ENCODE data around the gene CLCN3. TPM values are rescaled to one million over a fixed set of nuclear protein-coding genes. Genes with fewer than 3 reads are reported as not detected.

Gene CLCN3
- total and polyA plus RNA-seq, 9 of the 15 experiments (the other 6 are each of a cell fraction or from before 2014, with no cell fraction given): 12.7 to 60.6 (median 38.5) TPM

DNA sequence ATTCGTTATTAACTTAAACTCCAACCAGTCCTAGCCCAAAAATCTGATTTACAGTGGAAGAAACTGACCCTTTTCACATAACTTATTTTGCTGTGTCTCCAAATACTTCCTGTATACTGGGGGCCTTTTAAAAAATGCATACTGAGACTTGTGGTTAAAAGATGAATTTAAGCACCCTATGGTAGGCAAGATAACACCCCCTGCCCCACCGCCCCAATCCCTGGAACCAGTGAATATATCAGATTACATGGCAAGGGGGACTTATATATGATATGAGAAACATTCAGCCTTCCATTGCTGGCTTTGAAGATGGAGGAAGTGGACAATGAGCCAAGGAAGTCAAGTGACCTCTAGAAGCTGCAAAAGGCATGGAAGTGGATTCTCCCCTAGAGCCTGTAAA, 3.1 kb upstream of the CLCN3 start (continued):
- TF ChIP-seq, protein P1, sequence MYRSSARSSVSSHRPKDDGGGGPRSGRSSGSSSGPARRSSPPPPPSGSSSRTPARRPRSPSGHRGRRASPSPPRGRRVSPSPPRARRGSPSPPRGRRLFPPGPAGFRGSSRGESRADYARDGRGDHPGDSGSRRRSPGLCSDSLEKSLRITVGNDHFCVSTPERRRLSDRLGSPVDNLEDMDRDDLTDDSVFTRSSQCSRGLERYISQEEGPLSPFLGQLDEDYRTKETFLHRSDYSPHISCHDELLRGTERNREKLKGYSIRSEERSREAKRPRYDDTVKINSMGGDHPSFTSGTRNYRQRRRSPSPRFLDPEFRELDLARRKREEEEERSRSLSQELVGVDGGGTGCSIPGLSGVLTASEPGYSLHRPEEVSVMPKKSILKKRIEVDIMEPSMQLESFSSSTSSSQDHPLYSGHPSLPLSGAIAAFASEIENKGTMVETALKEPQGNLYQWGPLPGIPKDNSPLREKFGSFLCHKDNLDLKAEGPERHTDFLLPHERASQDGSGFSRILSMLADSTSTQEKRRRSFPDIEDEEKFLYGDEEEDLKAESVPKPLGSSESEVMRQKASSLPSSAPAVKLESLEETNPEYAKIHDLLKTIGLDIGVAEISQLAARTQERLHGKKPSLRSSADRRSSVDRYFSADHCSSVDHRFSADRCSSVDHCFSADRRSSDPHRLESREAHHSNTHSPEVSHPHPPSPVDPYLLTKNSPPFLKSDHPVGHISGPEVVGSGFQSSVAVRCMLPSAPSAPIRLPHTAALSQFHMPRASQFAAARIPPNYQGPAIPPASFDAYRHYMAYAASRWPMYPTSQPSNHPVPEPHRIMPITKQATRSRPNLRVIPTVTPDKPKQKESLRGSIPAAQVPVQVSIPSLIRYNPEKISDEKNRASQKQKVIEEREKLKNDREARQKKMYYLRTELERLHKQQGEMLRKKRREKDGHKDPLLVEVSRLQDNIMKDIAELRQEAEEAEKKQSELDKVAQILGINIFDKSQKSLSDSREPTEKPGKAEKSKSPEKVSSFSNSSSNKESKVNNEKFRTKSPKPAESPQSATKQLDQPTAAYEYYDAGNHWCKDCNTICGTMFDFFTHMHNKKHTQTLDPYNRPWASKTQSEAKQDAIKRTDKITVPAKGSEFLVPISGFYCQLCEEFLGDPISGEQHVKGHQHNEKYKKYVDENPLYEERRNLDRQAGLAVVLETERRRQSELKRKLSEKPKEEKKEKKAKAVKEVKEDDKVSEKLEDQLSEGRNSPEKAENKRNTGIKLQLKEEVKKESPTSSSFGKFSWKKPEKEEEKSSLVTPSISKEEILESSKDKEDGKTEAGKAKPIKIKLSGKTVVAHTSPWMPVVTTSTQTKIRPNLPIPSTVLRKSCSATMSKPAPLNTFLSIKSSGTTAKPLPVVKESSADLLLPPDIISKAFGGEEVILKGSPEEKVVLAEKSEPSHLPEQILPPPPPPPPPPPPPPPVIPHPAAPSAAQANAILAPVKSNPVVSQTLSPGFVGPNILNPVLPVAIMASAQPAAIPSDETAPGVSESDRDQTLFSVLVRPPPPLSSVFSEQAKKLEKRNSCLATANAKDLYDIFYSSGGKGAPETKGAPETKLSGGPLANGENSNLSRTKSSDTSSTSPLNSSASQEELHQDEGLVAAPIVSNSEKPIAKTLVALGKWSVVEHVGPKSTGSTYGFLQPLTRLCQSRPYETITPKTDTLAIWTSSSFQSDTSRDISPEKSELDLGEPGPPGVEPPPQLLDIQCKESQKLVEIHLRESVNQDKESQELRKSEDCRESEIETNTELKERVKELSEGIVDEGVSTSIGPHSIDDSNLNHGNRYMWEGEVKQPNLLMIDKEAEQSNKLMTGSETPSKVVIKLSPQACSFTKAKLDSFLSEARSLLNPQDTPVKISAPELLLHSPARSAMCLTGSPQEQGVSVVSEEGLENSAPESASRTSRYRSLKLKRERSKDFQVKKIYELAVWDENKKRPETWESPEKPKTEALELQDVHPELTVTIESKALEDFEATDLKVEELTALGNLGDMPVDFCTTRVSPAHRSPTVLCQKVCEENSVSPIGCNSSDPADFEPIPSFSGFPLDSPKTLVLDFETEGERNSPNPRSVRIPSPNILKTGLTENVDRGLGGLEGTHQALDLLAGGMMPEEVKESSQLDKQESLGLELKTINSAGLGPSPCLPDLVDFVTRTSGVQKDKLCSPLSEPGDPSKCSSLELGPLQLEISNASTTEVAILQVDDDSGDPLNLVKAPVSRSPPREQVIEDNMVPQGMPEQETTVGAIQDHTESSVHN (IDR thresholded peaks at IDR 0.05; ENCODE audit: borderline replicate concordance in 1 of 2, low read depth in 1 of 2): no peak
- TF ChIP-seq ZNF146 (CRISPR knock-in tag; IDR thresholded peaks at IDR 0.05; ENCODE audit: unreplicated experiment) (no peak), FOXJ3 (CRISPR knock-in tag; IDR thresholded peaks at IDR 0.05) (no peak), EP300 (IDR thresholded peaks at IDR 0.05; ENCODE audit: low read length) (peak; percentile 42; the same call in 1 of the 2 replicates), THRAP3 (IDR thresholded peaks at IDR 0.05; ENCODE audit: borderline replicate concordance) (no peak), PCBP2 (IDR thresholded peaks at IDR 0.05; ENCODE audit: low read depth, low read length, poor library complexity, severe bottlenecking) (no peak), RBM39 (optimal IDR thresholded peaks at IDR 0.05; ENCODE audit: low read depth, low read length) (no peak), PPARD (CRISPR knock-in tag; IDR thresholded peaks at IDR 0.05) (no peak), RBBP5 (IDR thresholded peaks at IDR 0.05; ENCODE audit: borderline replicate concordance, insufficient read depth, low read length, poor library complexity, severe bottlenecking) (no peak)
- TF ChIP-seq, protein P2, sequence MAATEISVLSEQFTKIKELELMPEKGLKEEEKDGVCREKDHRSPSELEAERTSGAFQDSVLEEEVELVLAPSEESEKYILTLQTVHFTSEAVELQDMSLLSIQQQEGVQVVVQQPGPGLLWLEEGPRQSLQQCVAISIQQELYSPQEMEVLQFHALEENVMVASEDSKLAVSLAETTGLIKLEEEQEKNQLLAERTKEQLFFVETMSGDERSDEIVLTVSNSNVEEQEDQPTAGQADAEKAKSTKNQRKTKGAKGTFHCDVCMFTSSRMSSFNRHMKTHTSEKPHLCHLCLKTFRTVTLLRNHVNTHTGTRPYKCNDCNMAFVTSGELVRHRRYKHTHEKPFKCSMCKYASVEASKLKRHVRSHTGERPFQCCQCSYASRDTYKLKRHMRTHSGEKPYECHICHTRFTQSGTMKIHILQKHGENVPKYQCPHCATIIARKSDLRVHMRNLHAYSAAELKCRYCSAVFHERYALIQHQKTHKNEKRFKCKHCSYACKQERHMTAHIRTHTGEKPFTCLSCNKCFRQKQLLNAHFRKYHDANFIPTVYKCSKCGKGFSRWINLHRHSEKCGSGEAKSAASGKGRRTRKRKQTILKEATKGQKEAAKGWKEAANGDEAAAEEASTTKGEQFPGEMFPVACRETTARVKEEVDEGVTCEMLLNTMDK (IDR thresholded peaks at IDR 0.05; ENCODE audit: borderline replicate concordance, insufficient read depth, low read depth, low read length, poor library complexity, severe bottlenecking): no peak
- TF ChIP-seq, protein P3, sequence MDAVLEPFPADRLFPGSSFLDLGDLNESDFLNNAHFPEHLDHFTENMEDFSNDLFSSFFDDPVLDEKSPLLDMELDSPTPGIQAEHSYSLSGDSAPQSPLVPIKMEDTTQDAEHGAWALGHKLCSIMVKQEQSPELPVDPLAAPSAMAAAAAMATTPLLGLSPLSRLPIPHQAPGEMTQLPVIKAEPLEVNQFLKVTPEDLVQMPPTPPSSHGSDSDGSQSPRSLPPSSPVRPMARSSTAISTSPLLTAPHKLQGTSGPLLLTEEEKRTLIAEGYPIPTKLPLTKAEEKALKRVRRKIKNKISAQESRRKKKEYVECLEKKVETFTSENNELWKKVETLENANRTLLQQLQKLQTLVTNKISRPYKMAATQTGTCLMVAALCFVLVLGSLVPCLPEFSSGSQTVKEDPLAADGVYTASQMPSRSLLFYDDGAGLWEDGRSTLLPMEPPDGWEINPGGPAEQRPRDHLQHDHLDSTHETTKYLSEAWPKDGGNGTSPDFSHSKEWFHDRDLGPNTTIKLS (IDR thresholded peaks at IDR 0.05; ENCODE audit: borderline replicate concordance, low read depth): no peak
- TF ChIP-seq, protein P4, sequence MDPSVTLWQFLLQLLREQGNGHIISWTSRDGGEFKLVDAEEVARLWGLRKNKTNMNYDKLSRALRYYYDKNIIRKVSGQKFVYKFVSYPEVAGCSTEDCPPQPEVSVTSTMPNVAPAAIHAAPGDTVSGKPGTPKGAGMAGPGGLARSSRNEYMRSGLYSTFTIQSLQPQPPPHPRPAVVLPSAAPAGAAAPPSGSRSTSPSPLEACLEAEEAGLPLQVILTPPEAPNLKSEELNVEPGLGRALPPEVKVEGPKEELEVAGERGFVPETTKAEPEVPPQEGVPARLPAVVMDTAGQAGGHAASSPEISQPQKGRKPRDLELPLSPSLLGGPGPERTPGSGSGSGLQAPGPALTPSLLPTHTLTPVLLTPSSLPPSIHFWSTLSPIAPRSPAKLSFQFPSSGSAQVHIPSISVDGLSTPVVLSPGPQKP (CRISPR knock-in tag; IDR thresholded peaks at IDR 0.05): no peak

Measured in K562 (cell line).